ENCODE results near the gene CTXND1.
"Not testable (repeated sequence)": the region's sequence is repeated elsewhere in the genome, so short reads cannot be mapped to it uniquely, and the experiment has no call there.

The CTXND1 gene

DNA sequence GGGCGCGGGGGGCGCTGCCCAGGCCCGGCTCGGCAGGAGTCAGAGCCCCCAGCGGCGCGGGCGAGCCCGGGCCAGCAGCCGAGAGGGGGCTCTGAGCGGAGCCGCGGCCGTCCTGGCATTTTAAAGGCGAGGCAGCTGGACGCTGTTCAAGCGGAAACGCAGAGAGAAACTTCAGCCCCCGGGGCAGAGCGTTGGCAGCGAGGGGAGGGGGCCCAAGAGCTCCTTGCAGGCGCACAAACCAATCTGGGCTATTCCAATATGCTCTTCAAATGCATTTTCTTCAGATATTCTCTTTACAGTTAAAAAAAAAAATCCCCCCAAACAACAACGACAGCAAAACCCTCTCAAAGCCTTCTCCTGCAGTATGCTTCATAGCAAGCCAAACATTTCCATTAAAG is at the start of gene CTXND1:
CTXND1 (minus strand) TSS at position 93 of the 398 bp plus-strand sequence. CDS start 50,264 bp downstream, outside the sequence.
- DNase-seq (ENCODE audit: low read depth in 2 of 2) = no peak

DNA sequence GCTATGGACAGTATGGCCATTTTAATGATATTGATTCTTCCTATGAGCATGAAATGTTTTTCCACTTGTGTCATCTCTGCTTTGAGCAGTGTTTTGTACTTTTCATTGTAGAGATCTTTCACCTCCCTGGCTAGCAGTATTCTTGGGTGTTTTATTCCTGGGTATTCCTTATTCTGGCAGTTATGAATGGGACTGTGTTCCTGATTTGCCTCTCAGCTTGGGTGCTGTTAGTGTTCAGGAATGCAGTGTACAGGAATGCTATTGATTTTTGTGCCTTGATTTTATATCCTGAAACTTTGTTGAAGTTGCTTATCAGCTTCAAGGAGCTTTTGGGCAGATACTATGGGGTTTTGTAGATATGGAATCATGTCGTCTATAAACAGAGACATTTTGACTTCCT is 49.5 kb upstream of the CTXND1 start:
- DNase-seq (ENCODE audit: low read depth in 2 of 2) = no peak

DNA sequence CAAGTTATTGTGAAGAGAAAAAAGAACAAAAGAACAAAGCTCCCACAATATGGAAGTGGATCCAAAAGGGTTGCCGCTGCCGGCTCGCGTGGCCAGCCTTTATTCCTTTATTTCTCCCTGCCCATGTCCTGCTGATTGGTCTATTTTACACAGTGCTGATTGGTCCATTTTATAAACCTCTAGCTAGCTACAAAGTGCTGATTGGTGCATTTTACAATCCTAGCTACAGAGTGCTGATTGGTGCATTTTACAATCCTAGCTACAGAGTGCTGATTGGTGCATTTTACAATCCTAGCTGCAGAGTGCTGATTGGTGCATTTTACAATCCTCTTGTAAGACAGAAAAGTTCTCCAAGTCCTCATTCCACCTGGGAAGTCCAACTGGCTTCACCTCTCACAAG is 43.8 kb upstream of the CTXND1 start:
- not testable (repeated sequence) for DNase-seq (ENCODE audit: low read depth in 2 of 2)

DNA sequence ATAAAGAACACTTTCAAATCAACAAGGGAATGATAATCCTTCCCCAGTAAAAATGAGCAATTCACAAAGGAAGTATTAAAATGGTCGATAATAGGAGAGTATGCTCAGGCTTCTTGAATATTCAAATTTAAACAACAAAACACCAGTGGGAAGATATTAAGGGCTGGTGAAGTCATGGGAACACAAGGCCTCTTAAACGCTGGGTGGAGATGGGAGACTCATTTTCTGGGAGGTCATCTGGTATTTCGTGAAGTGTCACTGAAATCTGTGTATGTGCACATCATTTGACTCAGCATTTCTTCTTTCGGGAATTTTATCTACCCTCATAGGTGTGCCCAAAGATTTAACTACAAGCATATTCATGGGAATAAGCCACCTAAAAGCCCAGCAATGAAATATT is 40.1 kb upstream of the CTXND1 start:
- no peak for DNase-seq (ENCODE audit: low read depth in 2 of 2)

DNA sequence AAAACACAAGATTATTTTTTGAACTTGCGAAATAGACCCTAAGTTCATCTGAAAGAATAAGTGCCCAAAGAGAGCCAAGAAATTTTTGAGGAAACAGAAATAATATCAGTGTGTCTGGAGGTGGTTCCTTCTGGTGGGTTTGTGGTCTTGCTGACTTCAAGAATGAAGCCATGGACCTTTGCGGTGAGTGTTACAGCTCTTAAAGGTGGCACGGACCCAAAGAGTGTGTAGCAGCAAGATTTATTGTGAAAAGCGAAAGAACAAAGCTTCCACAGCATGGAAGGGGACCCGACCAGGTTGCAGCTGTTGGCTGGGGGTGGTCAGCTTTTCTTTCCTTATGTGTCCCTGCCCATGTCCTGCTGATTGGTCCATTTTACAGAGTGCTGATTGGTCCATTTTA is 38.9 kb upstream of the CTXND1 start:
- DNase-seq (ENCODE audit: low read depth in 2 of 2) = not testable (repeated sequence)

DNA sequence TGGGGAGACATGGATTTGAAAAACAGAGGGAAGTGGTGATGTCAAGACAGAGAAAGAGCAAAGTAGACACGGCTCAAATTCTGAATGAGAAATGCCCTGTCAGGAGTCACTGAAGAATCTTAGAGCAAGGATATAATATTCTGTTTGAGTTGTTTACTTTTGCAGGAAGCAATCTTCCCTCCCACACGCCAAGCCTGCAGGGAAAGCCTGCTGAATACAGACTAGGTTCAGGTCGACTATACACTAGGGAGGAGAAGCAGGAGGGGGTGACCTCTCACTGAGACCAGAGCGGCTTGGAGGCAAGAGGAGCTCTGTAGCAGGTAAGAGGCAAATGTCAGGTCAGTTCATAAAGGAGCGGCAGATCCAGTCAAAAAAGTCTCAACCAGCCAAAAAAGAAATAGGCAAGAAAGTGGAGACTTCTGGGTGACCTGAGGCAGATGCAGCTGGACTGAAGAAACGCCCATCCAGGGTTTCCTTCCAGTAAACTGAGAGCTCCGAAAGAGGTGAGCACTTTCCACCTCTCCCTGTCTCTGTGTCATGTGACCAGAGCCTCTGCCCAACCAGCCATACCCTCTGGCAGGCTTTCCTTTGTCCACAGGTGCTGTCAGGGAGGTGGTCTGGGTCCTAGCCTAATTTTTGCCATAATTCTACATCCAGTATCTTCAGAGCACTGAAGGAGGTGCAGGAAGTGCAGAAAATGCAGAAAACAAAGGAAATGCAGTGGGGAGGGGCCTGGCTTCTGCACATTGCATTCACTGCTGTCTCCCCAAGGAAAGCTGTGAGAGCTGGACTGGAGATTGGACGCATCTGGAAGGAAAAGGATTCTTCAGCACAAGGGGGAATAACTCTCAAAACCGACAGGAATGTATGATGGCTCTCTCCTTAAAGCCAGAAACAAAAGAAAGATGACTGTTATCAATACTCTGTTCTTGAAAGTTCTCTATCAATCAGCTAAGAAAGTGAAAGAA is 37.8 kb upstream of the CTXND1 start:
- no peak for DNase-seq (ENCODE audit: low read depth in 2 of 2)

DNA sequence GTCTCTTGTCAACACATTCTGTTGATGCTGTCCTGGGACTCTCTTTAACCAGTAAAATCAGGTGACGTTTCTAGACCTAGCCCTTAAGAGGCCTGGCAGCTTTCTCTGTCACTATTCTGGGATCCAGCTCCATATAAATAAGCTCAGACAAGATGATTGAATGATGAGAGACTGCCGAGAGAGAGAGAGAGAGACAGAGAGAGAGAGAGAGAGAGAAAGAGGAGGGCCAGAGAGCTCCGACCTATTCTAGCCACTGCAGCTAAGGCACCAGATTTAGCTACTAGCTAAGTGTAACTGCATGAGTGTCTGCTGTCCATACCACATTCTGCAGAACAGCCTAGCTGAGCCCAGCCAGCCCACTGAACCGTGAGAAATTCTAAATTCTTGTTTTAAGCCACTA is 36.1 kb upstream of the CTXND1 start:
- DNase-seq (ENCODE audit: low read depth in 2 of 2) = no peak

DNA sequence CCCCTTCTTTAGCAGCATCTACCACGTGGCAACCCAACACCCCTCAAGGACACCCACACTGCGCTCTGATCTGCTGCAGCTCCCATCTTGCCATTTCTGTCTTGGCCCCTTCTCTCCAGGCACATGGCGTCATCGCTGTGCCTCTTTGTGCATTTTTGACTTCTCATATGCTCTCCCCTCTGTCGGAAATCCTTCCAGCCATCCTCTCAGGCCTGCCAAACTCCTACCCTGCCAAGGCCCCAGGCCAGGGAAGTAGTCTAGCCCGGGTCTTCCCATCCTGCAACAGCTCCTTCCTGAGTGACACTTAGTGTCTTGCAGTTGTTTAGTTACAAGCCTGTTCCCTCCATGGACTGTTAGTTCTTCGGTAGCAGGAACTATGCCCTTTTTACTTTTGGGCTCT is 34.0 kb upstream of the CTXND1 start:
- DNase-seq (ENCODE audit: low read depth in 2 of 2) = no peak

DNA sequence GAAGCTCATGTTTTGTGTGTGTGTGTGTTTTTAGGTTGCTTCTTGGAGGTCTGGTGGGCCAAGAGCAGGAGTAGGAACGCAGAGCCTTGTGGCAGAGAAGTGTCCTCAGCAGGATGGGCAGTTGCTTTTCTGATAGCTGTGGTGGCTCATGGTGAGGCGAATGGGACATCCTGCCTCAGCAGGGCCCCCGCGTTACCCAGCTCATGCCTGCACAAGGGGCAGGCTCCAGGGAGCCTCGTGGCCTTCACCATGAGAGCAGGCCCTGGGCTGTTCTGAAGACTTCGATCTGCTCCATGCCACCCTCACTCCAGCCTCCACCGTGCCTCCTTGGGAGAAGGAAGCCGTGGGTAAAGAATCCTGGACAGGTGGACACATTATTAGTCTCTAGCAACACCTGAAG is 33.4 kb upstream of the CTXND1 start:
- DNase-seq (ENCODE audit: low read depth in 2 of 2) = no peak

DNA sequence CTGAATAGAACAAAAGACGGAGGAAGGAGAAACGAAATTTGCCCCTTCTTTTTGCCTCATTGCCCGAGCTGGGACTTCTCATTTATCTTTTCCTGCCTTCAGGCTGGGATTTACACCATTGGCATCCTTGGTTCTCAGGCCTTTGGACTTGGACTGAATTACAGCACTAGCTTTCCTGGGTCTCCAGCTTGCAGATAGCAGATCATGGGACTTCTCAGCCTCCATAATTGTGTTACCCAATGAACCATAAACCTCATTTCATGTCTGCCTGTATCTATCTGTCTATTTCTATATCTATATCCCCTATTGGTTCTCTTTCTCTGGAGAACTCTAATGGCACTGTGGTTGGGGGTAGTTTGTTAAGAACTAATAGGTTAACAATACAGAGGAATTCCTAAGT is 31.5 kb upstream of the CTXND1 start:
- DNase-seq (ENCODE audit: low read depth in 2 of 2) = no peak

DNA sequence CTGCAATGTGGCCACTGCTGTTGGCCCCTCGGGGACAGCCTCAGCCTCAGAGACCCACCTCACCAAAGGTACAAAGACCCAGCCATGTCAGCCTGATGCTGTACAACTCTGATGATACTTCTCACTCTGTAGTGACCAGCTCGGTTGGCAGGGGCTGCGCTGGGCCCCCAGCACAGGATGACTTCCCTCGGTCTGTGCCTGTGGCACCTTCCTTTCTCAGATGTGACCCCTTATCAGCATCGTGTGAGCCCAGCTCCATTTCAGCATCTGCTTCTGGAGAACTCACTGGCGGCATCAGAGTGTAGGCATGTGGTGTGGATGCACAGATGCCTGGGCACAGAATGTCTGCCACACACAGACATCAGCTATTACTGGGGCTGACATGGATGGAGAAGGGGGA is 25.1 kb upstream of the CTXND1 start:
- no peak for DNase-seq (ENCODE audit: low read depth in 2 of 2)

DNA sequence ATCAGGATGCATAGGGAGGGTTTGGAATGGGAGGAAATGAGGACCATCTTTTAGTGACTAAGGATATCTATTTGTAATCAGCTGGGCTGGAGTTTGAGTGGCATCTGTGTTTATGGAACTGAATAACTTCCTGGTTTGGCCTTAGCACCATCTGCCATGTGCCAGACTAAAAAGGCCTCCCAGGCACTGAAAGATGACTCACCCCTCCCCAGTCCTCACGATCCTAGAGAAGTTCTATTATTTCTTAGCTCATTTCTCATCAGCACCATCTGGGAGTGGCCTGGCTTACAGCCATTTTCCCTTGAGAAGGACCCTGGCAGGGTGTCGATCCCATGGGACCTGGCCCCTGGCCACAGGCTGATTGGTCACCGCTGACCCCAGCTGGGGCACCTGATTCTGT is 23.9 kb upstream of the CTXND1 start:
- DNase-seq (ENCODE audit: low read depth in 2 of 2) = no peak

DNA sequence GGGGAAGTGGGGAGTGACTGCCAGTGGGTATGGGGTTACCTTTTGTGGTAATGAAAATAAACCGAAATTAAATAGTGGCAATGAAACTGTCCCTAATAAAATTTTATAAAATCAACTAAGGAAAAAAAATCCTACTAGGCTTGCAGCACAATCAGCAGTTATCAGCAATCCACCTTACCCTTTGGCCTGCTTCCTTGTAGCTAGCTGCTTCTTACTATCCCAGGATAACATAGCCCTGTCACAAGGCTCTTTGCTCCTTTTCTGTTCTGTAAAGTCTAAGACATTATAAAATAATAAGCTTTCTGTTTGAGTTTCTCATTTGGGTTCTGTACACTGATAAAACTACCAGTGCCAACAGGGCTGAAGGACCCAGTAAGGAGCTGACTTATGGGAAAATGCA is 23.0 kb upstream of the CTXND1 start:
- DNase-seq (ENCODE audit: low read depth in 2 of 2) = no peak

DNA sequence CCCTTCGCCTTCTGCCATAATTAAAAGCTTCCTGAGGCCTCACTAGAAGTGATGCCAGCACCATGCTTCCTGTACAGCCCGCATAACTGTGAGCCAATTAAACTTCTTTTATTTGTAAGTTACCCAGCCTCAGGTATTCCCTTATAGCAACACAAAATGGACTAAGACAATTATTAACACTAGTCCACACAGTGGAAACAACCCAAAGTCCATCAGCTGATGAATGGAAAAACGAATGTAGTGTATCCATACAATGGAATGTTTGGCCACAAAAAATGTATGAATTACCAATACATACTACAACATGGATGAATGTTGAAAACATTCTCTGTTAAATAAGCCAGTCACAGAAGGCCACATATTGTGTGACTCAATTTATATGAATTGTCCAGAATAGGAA is 22.5 kb upstream of the CTXND1 start:
- DNase-seq (ENCODE audit: low read depth in 2 of 2) = no peak

DNA sequence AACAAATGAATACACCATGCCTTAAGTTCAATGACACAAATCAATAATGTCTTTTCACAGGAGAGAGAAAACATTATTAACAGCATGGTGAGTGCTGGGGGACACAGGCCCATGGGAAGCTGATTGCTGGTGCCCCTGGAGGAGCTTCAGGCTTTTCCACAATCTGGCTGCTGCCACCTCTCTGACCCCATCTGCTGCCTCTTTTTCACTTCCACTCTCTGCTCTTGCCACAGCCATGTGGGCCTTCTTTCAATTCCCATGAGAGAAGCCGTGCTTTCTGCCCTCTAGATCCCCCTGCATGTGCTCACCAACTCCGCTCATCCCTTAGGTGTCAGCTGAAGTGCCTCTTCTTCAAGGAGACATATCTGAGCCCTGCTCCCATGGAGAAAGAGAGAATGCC is 21.0 kb upstream of the CTXND1 start:
- no peak for DNase-seq (ENCODE audit: low read depth in 2 of 2)

DNA sequence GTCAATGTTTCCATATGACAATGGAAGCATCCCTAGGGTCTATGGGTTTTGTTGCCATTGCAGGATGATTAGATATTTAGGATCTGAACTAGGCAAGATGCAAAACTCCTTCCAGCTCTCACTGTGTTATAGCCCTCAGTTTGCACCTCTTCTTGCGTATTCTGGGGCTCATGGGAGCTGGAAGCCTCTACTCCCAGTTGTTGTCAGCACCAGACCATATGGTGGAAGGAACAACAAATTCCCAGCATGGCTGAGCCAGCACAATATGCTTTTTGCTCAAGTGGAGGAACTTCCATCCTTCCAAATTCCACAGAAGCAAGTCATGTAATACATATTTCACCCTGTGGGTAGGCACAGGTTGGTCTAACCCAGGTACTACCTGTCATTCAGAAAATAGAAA is 18.5 kb upstream of the CTXND1 start:
- DNase-seq (ENCODE audit: low read depth in 2 of 2) = no peak

DNA sequence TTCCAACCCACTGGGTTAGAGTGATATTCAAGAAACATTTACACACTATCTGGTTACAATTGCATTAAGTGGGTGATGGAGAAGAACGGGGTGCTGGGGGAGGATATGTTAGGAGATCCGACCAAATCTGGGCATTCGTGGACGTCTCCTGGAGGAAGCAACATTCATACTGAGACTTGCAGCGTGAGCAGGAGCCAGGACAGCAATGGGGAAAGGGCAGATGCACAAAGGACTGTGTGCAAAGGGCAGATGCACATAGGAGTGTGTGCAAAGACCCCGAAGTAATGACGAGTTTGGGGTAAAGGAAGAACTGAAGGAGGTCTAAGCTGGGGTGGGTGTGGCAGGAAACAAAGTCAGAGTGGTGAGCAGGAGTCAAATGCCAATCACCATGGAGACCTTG is 16.1 kb upstream of the CTXND1 start:
- DNase-seq (ENCODE audit: low read depth in 2 of 2) = no peak

DNA sequence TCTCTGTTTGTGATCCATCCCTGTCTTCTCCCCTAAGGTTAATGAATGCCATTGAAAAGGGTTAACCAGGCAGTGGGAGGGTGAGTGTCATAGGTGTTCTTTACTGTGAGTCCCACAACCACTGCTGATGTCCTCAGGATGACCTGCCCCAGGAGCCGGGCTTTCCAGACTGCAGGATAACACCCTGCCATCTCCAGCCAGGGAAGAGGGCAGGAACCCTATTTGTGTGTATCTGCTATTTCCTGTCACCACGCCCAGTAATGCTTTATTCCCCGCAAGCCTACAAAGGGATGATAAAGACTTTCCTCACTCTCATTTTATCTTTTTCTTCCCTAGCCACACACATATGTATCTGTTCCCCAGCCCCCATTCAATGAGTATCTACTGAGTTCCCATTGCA is 15.6 kb upstream of the CTXND1 start:
- no peak for DNase-seq (ENCODE audit: low read depth in 2 of 2)

DNA sequence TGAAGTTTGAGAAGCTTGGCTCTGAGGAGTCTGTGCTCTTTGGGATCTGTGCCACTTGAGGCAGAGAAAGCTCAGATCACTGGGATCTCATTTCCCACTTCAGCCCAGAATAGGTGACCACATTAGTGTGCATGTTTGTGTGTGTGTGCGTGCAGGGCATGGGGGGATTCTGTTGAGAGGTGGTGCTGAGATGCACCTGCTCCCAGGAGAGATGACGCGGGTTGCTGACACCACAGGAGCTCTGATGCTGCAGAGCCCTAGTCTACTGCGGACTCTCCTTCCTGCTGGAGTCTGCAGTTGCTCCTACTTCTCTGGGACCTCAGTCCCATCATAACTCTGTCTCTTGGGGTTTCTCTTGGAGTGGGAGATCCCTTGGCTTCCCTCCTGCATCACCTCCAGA is 14.7 kb upstream of the CTXND1 start:
- no peak for DNase-seq (ENCODE audit: low read depth in 2 of 2)

DNA sequence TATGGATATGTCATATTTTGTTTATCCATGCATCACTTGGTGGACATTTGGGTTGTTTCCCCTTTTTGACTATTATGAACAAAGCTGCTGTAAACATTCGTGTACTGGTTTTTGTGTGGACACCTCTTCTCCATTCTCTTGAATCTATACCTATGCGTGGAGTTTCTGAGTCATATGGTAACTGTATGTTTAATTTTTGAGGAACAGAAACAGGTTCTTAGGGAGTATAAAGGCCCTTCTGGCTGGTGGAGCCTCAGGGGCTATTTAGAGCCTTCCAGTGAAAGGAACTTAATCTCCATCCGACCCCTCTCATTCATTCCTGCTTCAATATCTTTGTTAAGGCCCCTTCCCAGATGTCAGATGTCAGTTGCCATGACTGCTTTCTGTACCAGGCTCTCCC is 14.1 kb upstream of the CTXND1 start:
- no peak for DNase-seq (ENCODE audit: low read depth in 2 of 2)

DNA sequence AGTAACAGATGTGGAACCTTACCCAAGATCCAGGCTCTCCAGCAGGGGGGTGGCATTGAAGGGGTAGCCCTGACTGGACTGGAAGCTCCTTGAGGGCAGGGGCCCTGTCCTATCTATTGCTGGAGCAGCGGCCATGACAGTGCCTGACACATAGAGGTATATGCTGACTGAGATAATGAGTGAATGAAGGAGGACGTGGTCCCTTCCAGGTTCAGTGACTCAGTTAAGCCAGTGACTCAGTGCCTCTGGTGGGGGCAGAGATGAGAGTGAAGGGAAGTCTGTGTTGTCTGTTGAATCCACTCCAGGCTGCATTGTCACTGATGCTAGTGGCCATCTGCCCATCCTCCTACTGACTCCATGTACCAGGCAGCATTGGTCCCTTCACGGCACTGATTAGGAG is 13.0 kb upstream of the CTXND1 start:
- DNase-seq (ENCODE audit: low read depth in 2 of 2) = no peak

DNA sequence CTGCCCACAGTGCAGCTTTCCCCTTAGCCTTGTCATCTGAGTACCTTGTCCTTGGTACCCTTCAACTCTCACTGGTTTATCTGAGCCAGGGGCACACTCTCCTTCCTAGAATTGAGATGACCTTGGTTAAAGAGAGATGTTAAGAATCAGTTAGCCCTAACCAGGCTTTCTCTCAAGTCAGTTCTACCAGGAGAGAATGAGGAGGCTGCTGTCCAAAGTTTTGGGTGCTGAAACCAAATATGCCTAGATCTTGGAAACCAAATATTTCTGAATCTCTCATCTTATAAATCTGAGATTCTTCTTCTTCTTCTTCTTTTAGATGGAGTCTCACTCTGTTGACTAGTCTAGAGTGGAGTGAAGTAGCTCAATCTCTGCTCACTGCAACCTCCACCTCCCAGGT is 12.0 kb upstream of the CTXND1 start:
- DNase-seq (ENCODE audit: low read depth in 2 of 2) = no peak

DNA sequence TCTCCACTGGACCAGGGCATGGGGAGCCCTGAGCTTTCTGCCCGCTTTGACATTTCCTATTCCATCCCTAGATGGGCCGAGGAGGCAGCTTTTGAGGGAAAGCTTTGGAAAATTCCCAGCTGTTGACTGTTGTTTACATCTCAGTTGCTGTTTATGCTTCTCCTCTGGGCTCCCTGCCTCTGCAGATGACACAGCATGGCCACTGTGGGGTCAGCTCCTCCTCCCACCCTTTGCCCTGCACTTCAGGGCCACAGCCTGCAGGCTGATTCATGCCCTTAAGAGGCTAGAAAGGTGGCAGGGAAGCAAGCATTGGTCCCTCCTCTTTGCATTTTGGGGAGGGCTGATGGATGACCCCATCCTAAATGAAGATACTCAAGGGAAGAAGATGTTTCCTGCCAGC is 8.5 kb upstream of the CTXND1 start:
- DNase-seq (ENCODE audit: low read depth in 2 of 2) = no peak
